Activated CD4-positive, alpha-beta T cell treated with anti-CD3 and anti-CD28 coated beads, Interleukin-2, amount 10 ng/mL, durations not matched to agents 24 days and 14 days (primary cell): Measurements from ENCODE around the gene HSPG2. TPM values are rescaled to one million over a fixed set of nuclear protein-coding genes. Genes with fewer than 3 reads are reported as not detected.
A peak's percentile ranks its signal among the peaks of the same experiment; 100 is the strongest.

Experiments
- DNase-seq: peaks from one replicate; pipeline ENCODE4 v3.0.0; 2022
- H3K27ac Mint-ChIP-seq: one replicate; pipeline ENCODE4 v1.8.0; 2022; ENCODE audit warnings: mild to moderate bottlenecking, mixed read lengths
- H3K27me3 Mint-ChIP-seq: one replicate; pipeline ENCODE4 v1.8.0; 2022; ENCODE audit warnings: mixed read lengths
- H3K36me3 Mint-ChIP-seq: one replicate; pipeline ENCODE4 v1.8.0; 2022; ENCODE audit warnings: low read depth, mild to moderate bottlenecking, mixed read lengths
- H3K4me1 Mint-ChIP-seq: one replicate; pipeline ENCODE4 v1.8.0; 2021; ENCODE audit warnings: mixed read lengths
- H3K4me3 Mint-ChIP-seq: one replicate; pipeline ENCODE4 v1.8.0; 2022; ENCODE audit warnings: mild to moderate bottlenecking, moderate library complexity, mixed read lengths
- H3K9me3 Mint-ChIP-seq: one replicate; pipeline ENCODE4 v1.8.0; 2021; ENCODE audit warnings: mixed read lengths
- intact Hi-C: fragments of 100-400 bp; cut with micrococcal nuclease; formaldehyde crosslinking; loops from one replicate; pipeline ENCODE4 v1.15.1; 2023
- total RNA-seq: library from RNA; stranded (reverse); gene quantifications from 2 replicates; pipeline ENCODE4 v1.2.3, GENCODE V29; 2022

Gene HSPG2
- total RNA-seq, 1 donor from 2014 or later = 6.2 TPM

DNA sequence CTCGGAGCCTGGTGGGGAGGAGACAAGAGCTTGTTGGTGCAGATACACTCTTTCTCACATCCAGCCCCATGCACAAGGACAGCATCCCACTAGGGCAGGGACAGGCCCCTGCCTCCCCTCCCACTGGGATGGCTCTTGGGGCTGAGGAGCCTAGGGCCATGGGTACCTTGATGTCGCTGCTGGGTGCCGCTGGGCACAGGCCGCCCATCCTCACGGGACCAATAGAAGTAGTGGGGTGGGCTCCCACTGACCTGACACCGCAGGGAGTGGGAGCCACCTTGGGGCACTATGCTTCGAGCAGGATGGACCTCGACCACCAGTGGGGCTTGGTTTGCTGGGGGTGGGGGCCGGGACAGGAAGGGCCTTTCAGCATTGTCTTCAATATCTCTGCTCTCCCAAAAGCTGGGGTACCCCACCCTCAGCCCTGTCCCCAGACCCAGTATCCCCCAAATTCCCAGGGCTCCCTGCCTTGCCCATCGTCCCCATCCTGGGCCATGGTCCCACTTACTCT lies 77.4 kb downstream of the HSPG2 start:
- H3K4me3 Mint-ChIP-seq = no peak overlapping the region
- H3K9me3 Mint-ChIP-seq = no peaks in the 10 kb centered on the region
- H3K4me1 Mint-ChIP-seq = peaks cover 2% of the 10 kb centered on the region
- H3K36me3 Mint-ChIP-seq = no peaks in the 10 kb centered on the region
- no peak overlapping the region for H3K27ac Mint-ChIP-seq
- intact Hi-C loops = no loop called here
- no peak for DNase-seq
- no peaks in the 10 kb centered on the region for H3K27me3 Mint-ChIP-seq

DNA sequence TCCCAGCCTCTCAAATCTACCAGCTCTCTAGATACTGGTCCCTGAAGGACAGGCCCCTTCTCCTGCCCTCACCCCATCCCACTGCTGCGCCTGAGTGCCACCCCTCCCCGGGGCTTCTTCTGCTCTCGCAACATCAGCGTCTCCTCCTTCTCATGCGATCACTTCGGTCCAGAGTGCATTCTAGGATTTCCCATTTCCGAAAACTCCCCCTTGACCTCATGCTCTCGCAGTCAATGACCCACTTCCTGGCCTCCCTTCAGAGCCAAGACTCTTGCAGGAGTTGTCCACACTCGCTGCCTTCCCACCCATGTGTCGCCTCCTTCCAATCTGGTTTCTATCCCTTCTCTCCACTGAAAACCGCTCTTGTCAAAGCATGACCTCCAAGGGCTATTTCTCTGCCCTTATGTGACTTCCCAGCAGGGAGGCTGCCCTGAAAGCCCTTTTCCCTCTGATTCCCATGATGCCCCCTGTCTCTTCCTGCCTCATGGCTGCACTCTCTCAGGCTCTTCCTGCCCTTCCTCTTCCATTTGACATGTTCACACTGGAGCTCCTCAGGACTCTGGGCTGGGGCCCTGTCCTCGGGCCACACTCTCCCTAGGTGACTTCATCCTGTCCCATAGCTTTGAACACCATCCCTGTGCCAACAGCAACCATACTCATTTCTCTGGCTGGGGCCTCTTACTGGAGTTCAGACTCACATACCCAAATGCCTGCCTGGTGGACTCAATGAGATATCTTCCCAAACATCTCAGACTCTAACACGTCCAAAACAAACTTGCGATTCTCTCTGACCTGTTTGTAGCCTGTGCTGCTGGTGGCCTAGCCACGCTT lies 79.1 kb downstream of the HSPG2 start:
- Mint-ChIP-seq H3K9me3 (no peaks in the 10 kb centered on the region), H3K27me3 (no peaks in the 10 kb centered on the region), H3K4me3 (no peak overlapping the region), H3K4me1 (peaks cover 2% of the 10 kb centered on the region), H3K27ac (no peak overlapping the region), H3K36me3 (no peaks in the 10 kb centered on the region)
- DNase-seq = no peak
- intact Hi-C loops = no loop called here

DNA sequence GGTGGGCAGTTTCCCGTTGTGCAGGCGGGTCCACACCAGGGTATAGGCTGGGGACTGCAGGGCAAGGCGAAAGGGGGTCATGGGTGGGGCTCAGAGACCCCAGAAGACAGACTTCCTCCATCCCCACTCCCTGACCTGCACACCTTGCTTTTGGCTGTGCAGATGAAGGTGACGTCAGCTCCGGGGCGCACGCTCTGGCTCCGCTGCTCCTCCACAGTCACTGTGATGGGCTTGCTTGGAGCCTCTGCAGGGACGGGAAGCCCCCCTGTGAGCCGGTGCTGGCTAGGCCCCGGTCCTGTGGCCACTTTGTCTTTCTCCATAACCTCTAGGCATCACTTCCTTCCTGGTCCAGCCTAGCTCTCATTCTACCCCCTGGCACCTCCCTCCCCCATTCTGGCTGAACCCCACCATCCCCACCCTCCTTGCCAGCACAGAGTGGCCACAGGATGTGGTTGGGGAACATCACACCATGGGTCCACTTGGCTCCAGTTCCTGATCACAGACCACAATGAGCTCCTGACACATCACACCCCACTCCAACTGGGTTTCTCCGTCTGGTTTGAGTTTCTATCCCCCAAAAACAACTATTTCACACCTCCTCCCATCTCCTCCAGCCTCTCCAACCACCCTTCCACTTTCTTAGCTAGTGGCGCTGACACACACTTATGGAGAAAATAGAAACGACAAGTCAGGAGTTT lies 79.8 kb downstream of the HSPG2 start:
- no peak overlapping the region for H3K4me3 Mint-ChIP-seq
- no peak overlapping the region for H3K27ac Mint-ChIP-seq
- peaks cover 3% of the 10 kb centered on the region for H3K4me1 Mint-ChIP-seq
- no peak for DNase-seq
- intact Hi-C loops = no loop called here
- no peaks in the 10 kb centered on the region for H3K27me3 Mint-ChIP-seq
- H3K36me3 Mint-ChIP-seq = no peaks in the 10 kb centered on the region
- H3K9me3 Mint-ChIP-seq = no peaks in the 10 kb centered on the region

DNA sequence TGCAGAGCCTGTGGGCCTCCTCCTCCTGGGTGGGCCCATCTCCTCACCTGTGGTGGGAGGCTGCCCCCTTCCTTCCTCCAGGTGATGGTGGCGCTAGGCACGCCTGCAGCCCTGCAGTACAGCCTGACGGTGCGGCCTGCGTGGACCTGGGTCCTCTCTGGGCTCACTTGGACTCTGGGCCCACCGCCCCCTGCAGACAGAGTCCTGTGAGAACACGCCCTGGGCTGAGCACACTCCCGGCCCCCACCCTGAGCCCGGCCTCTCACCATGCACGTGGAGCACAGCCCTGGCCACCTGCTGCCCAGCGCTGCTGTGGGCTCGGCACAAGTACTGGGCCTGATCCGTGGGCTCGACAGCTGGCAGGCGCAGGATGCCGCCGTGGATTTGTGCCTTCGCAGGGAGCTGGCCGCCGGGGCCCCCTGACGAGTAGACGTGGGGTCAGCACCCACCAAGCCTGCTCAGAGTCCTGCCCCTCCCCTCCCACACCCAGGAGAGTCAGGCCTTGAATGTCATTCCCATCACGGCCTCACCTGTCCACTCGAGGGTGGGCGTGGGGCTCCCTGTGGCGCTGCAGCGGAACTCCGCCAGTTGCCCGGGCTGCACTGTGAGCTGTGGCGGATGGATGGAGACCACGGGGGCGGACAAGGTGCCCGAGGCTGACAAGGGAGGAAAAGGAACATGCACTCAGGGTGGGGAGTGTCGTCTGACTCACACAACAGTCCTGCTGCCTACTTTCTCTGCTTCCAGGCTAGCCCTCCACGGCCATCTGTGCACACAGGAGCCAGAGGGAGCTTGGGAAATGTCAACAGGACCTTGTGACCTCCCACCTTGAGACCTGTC lies 81.6 kb downstream of the HSPG2 start:
- intact Hi-C loops = no loop called here
- peaks cover 5% of the 10 kb centered on the region for H3K4me1 Mint-ChIP-seq

GRCh38 chr1:21854751-21855131 lies 82.4 kb downstream of the HSPG2 start:
- Mint-ChIP-seq H3K36me3 (no peaks in the 10 kb centered on the region), H3K4me3 (no peak overlapping the region), H3K27ac (no peak overlapping the region), H3K27me3 (no peaks in the 10 kb centered on the region), H3K4me1 (peaks cover 5% of the 10 kb centered on the region), H3K9me3 (no peaks in the 10 kb centered on the region)
- intact Hi-C loops = no loop called here
- DNase-seq = no peak

More for the DNA sequence above, 81.6 kb downstream of the HSPG2 start:
- Mint-ChIP-seq H3K4me3 (no peak overlapping the region), H3K27me3 (no peaks in the 10 kb centered on the region), H3K9me3 (no peaks in the 10 kb centered on the region), H3K36me3 (no peaks in the 10 kb centered on the region), H3K27ac (no peak overlapping the region)
- DNase-seq = no peak

GRCh38 chr1:21854090-21854750 lies 82.9 kb downstream of the HSPG2 start:
- Mint-ChIP-seq H3K9me3 (no peaks in the 10 kb centered on the region), H3K4me1 (peaks cover 5% of the 10 kb centered on the region), H3K27ac (no peak overlapping the region), H3K27me3 (no peaks in the 10 kb centered on the region), H3K4me3 (no peak overlapping the region), H3K36me3 (no peaks in the 10 kb centered on the region)
- intact Hi-C loops = no loop called here
- DNase-seq = no peak

DNA sequence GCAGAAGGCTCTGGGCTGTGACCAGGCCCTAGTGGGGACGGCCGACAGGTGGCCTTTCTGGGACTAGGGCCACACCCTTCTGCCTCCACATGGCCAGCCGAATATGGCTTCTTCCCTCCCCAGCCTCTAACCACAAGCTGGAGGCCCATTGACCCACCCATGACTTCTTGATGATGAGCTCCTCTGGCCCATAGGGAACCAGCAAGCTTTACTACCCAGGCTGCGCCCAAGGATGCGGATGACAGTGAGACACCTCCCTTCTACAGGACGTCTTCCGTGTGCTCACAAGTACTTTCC lies 84.0 kb downstream of the HSPG2 start:
- H3K27me3 Mint-ChIP-seq = no peaks in the 10 kb centered on the region
- intact Hi-C loops = no loop called here
- no peaks in the 10 kb centered on the region for H3K9me3 Mint-ChIP-seq
- DNase-seq = no peak
- peaks cover 5% of the 10 kb centered on the region for H3K4me1 Mint-ChIP-seq
- H3K27ac Mint-ChIP-seq = no peak overlapping the region
- H3K36me3 Mint-ChIP-seq = no peaks in the 10 kb centered on the region
- no peak overlapping the region for H3K4me3 Mint-ChIP-seq

DNA sequence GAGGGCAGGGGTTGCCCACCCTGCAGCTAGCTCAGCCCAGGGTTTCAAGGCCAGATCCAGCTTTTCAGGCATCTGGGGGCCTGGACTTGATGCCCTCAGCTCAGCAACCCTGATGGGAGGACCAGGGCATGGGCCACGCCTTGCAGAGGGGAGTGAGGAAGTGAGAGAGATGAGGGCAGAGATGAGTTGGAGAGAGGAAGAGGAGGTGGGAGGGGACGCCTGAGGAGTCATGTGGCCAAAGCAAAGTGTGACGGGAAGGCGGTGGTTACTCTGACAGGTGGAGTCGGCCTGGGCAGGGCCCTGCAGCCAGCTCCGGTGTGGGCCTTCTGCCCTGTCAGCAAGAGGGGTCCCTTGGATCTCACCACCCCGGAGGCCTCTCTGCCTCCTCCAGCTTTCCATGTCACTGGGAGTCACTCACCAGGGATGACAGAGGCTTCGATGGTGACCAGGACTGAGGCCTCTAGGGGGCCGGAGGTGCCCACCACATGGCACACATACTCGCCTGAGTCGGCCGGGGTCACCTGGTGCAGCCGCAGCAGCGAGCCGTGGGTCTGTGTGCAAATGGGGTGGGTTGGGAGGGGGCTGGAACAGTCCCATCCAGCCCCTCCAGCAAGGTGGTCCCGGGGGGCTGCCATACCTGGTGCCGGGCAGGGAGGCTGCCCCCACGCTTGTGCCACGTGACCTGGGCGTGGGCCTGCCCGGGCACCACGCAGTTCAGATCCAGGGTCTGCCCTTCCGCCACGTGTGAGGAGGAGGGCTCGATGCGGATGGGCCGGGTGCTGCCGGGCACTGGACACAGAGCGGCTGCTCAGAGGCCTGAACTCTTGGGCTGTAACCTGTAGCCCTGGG lies 84.6 kb downstream of the HSPG2 start:
- no peak overlapping the region for H3K4me3 Mint-ChIP-seq
- peak; percentile 56 for DNase-seq
- no peaks in the 10 kb centered on the region for H3K9me3 Mint-ChIP-seq
- no peaks in the 10 kb centered on the region for H3K27me3 Mint-ChIP-seq
- H3K4me1 Mint-ChIP-seq = peaks cover 4% of the 10 kb centered on the region
- no peaks in the 10 kb centered on the region for H3K36me3 Mint-ChIP-seq
- no peak overlapping the region for H3K27ac Mint-ChIP-seq
- intact Hi-C loops = no loop called here

DNA sequence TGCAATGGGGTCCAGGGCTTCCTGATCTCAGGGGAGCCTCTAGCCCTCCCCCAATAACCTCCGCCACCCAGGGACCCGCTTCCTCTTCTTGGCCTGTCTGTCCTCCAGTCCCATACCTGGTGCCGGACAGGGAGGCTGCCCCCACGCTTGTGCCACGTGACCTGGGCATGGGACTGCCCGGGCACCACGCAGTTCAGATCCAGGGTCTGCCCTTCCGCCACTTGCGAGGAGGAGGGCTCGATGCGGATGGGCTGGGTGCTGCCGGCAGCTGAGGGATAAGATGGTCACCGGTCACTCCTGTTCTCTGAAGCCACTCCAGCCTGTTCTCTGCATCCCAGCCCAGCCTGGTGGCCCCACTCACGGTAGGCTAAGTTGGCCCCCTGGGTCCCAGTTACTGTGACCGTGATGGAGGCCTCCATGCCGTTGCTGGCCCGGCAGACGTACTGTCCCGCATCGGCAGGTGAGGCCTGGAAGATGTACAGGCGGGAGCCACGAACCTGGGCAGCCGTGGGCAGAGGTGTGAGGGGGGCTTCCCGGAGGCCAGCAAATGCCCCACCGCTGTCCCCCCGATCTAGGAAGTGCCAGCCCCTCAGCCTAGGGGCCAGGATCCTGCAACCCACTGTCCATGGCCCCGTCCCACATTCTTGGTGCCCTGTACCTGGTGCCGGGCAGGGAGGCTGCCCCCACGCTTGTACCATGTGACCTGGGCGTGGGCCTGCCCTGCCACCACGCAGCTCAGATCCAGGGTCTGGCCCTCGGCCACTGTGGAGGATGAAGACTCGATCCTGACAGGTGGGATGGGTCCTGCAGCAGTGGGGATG lies 85.5 kb downstream of the HSPG2 start:
- H3K36me3 Mint-ChIP-seq = no peaks in the 10 kb centered on the region
- no peaks in the 10 kb centered on the region for H3K9me3 Mint-ChIP-seq
- no peak for DNase-seq
- no peak overlapping the region for H3K27ac Mint-ChIP-seq
- H3K27me3 Mint-ChIP-seq = no peaks in the 10 kb centered on the region
- intact Hi-C loops = no loop called here
- no peak overlapping the region for H3K4me3 Mint-ChIP-seq
- H3K4me1 Mint-ChIP-seq = peaks cover 3% of the 10 kb centered on the region

DNA sequence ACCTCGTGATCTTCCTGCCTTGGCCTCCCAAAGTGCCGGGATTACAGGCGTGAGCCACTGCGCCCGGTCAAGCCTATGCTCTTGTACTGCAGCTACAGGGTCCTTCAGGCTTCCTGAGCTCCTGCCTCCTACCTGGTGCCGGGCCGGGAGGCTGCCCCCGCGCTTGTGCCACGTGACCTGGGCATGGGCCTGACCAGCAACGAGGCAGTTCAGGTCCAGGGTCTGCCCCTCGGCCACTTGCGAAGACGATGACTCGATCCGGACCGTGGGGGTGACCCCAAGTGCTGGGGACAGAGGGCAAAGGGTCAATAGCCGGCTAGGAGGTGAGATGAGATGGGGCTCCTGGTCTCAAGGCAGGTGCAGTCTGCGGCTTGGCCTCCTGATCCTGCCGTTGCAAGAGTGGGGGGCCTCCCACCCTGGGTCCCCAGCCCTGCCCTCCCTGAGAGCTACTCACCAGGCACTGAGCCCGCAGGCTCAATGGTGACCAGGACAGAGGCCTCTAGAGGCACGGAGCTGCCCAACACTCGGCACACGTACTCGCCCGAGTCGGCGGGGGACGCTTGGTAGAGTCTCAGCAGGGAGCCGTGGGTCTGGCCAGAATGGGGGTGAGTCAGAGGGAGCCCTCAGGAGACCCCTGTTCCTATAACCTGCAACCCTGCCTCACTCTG lies 87.1 kb downstream of the HSPG2 start:
- no peaks in the 10 kb centered on the region for H3K36me3 Mint-ChIP-seq
- no peak overlapping the region for H3K27ac Mint-ChIP-seq
- no peak overlapping the region for H3K4me3 Mint-ChIP-seq
- H3K4me1 Mint-ChIP-seq = peaks cover 3% of the 10 kb centered on the region
- no peaks in the 10 kb centered on the region for H3K27me3 Mint-ChIP-seq
- no peaks in the 10 kb centered on the region for H3K9me3 Mint-ChIP-seq
- DNase-seq = no peak
- intact Hi-C loops = no loop called here

- DNase-seq = no peak
- Mint-ChIP-seq H3K27ac (no peak overlapping the region), H3K9me3 (no peaks in the 10 kb centered on the region), H3K4me1 (peaks cover 3% of the 10 kb centered on the region), H3K27me3 (no peaks in the 10 kb centered on the region), H3K36me3 (no peaks in the 10 kb centered on the region), H3K4me3 (no peak overlapping the region)
- intact Hi-C loops = no loop called here
These were observed 88.5 kb downstream of the HSPG2 start for GRCh38 chr1:21848524-21849174.
